Central memory CD8-positive, alpha-beta T cell (primary cell): ENCODE data around the gene NCK2.
"Not testable (repeated sequence)": the region's sequence is repeated elsewhere in the genome, so short reads cannot be mapped to it uniquely, and the experiment has no call there.

Experiments used
- ATAC-seq: fragments of 150-1000 bp; cut with Tn5 transposase; replicated peaks from 2 replicates; pipeline ENCODE4 v1.10.0; 2022; ENCODE audit warnings: mild to moderate bottlenecking, moderate FRiP score, moderate number of reproducible peaks; ENCODE audit not compliant: poor library complexity, severe bottlenecking; ENCODE audit errors: extremely low read depth
- DNase-seq, 2 donors: peaks; one replicate each; pipeline ENCODE4 v3.0.0; 2021; ENCODE audit warnings: low spot score in 2 of 2
- H3K27ac Mint-ChIP-seq: one replicate; pipeline ENCODE4 v1.8.0; 2022; ENCODE audit warnings: low read depth, mild to moderate bottlenecking, moderate library complexity, mixed read lengths
- H3K27me3 Mint-ChIP-seq: one replicate; pipeline ENCODE4 v1.8.0; 2022; ENCODE audit warnings: mixed read lengths
- H3K36me3 Mint-ChIP-seq: one replicate; pipeline ENCODE4 v1.8.0; 2022; ENCODE audit warnings: mild to moderate bottlenecking, moderate library complexity, mixed read lengths; ENCODE audit not compliant: insufficient read depth
- H3K4me1 Mint-ChIP-seq: one replicate; pipeline ENCODE4 v1.8.0; 2022; ENCODE audit warnings: mixed read lengths
- H3K4me3 Mint-ChIP-seq: one replicate; pipeline ENCODE4 v1.8.0; 2022; ENCODE audit warnings: mild to moderate bottlenecking, moderate library complexity, mixed read lengths
- H3K9me3 Mint-ChIP-seq: one replicate; pipeline ENCODE4 v1.8.0; 2022; ENCODE audit warnings: mixed read lengths

The NCK2 gene

DNA sequence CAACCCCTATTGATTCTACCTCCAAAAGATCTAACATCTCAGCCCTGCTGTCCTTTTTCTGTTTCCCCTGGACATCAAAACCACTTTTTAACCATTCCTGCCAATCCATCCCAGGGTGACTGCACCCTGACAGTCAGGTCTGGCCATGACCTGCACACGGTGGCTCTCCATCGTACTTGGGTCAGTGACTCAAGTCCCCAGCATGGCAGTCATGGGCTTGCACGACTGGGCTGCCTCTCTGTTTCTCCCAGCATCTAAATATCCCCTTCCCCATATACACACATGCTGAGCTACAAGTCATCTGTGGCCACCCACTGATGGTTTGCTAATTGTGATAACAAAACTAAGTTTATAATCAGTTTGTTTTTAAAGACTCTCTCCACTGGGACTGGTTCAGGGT, 6.6 kb downstream of the NCK2 start:
- Mint-ChIP-seq H3K9me3 (no peaks in the 10 kb centered on the region), H3K4me3 (peak overlapping the region; percentile 97), H3K27ac (peak overlapping the region; percentile 97), H3K36me3 (peaks cover 50% of the 10 kb centered on the region), H3K27me3 (no peaks in the 10 kb centered on the region), H3K4me1 (peaks cover 91% of the 10 kb centered on the region)
- DNase-seq = no peak
- no peak for ATAC-seq

DNA sequence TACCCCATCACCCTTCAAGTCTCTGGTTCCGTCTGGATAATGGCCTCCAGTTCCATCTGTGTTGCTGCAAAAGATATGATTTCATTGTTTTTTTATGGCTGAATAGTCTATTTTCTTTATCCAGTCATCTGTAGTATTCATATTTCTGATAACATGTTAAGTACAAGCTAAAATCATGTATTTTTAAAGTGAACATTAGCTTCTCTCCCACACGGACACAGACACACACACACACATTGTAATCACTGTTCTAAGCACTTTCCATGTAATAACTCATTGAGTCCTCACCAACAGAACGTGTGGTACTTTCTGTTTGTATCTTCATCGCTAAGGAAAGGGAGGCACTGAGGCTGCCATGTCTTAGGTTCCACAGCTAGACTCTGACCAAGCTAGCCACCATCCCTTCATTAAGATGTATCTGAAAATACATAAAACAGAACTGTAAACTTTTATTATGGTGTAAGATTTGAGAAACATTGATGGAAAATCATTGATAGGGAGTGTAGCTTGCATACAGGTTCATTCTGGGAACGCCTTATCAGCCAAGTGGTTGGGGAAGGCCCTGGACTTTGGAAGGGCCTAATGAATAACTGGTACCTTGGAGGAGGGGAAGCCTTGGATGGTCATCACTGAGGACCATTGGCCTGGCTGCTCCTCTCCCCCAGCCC, 8.1 kb downstream of the NCK2 start:
- peaks cover 92% of the 10 kb centered on the region for H3K4me1 Mint-ChIP-seq
- no peaks in the 10 kb centered on the region for H3K27me3 Mint-ChIP-seq
- peak overlapping the region; percentile 89 for H3K27ac Mint-ChIP-seq
- DNase-seq (no peak), ATAC-seq (no peak)
- H3K9me3 Mint-ChIP-seq = no peaks in the 10 kb centered on the region
- peak overlapping the region; percentile 74 for H3K4me3 Mint-ChIP-seq
- H3K36me3 Mint-ChIP-seq = peaks cover 44% of the 10 kb centered on the region

DNA sequence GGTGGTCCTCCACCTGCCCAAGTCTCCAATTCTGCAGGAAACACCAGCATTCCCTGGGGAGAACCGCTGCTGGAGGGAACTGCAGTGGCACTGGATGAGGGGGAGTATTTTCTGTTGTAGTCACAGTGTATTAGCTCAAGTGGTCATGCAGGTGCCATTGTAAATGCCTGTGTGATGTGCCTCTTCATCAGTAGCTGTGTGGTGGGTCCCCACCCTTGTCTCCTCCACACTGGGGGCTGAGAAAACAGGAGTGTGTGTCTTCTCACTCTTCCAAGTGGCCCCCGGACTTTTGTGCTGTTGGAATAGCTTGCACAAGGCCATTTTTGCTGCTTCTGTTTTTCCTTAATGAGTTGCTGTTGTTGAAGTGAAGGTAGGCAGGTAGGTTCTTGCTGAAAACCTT, 8.7 kb downstream of the NCK2 start:
- no peak for ATAC-seq
- Mint-ChIP-seq H3K4me1 (peaks cover 92% of the 10 kb centered on the region), H3K27ac (peak overlapping the region; percentile 89), H3K36me3 (peaks cover 40% of the 10 kb centered on the region), H3K9me3 (no peaks in the 10 kb centered on the region), H3K27me3 (no peaks in the 10 kb centered on the region), H3K4me3 (peak overlapping the region; percentile 74)
- DNase-seq = no peak

DNA sequence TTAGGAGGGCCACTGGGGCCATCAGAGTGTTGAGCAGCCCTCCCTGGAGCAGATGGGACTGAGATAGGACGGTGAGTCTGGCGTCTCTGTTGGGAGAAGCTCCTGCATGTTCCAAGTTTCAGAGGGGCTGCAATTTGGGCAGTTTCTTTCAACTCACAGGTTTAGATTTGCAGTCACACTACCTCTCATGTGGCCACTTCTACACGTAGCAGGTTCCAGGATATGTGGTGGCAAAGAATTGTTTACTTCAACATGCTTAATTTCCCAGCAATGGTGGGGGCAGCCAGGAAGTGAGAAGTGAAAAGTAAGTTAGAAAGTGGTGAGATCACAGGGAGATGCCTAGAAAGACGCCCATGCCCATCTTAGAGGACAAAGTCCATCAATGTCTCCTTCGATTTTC, 9.3 kb downstream of the NCK2 start:
- peak in 1 of 2 donors; percentile 60 for DNase-seq
- peaks cover 40% of the 10 kb centered on the region for H3K36me3 Mint-ChIP-seq

DNA sequence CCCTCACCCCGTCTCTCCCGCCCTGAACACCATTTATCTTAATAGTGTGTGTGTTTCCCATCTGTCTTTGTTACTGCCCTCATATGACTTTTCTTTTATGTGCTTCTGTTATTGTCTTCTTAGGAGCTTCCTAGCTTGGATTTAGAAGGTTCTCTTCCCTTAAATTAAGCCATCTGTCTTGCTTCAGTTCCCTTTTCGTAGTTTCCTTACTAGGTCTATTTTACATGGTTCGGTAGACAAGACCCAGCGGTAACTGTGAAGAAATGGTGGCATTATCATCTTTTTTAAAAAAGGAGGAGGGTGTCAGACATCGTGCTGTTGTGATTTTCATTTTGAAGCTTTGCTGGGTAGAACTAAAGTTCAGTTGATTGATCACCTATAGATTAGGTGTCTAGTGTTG, 10.3 kb downstream of the NCK2 start:
- H3K27ac Mint-ChIP-seq = peak overlapping the region; percentile 89
- DNase-seq (no peak), ATAC-seq (no peak)
- peaks cover 89% of the 10 kb centered on the region for H3K4me1 Mint-ChIP-seq
- H3K36me3 Mint-ChIP-seq = peaks cover 33% of the 10 kb centered on the region
- peak overlapping the region; percentile 74 for H3K4me3 Mint-ChIP-seq
- H3K27me3 Mint-ChIP-seq = no peaks in the 10 kb centered on the region
- no peaks in the 10 kb centered on the region for H3K9me3 Mint-ChIP-seq

More for the DNA sequence above, 9.3 kb downstream of the NCK2 start:
- Mint-ChIP-seq H3K27ac (peak overlapping the region; percentile 89), H3K4me3 (peak overlapping the region; percentile 74), H3K4me1 (peaks cover 89% of the 10 kb centered on the region), H3K27me3 (no peaks in the 10 kb centered on the region), H3K9me3 (no peaks in the 10 kb centered on the region)
- peak; percentile 65 for ATAC-seq

DNA sequence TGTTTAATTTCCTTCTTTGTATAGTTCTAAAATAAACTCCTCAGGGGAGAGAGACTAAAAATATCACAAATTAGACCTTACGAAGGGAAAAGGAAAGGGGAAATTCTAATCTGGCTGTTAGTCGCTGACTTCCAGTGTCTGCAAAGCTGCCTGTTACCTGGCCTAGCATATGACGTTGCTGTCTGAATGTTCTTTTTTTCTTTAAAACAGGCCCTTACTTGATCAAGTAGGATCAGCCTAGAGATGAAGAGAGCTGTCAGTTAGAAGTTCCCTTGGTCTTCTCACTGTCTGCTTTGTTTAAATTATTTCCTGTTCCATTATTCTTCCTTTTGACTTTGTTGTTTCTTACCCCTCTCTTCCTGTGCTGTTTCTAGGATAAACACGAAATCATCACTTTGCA, 11.2 kb downstream of the NCK2 start:
- H3K36me3 Mint-ChIP-seq = peaks cover 30% of the 10 kb centered on the region

DNA sequence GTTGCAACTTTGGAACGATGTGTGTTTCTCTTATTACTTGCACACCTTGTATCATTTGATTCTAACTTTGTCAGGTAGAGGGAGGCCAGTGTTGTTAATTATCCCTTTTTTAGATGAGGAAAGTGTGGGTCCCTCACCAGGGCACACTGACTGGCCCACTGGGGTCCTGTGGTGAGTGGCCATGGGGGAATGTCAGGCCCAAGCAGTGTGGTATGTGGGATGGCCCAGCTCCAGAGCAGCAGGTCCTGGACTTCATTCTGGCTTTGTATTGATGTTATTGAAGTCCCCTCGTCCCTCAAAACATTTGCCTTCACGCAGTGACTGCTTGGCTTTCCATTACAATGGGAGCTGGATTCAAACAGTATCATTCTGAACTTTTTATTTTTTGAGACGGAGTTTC, 11.7 kb downstream of the NCK2 start:
- no peaks in the 10 kb centered on the region for H3K27me3 Mint-ChIP-seq
- DNase-seq = no peak
- H3K27ac Mint-ChIP-seq = peak overlapping the region; percentile 89
- no peaks in the 10 kb centered on the region for H3K9me3 Mint-ChIP-seq
- ATAC-seq = no peak
- peaks cover 30% of the 10 kb centered on the region for H3K36me3 Mint-ChIP-seq
- H3K4me3 Mint-ChIP-seq = peak overlapping the region; percentile 74
- H3K4me1 Mint-ChIP-seq = peaks cover 89% of the 10 kb centered on the region

More for the DNA sequence above, 11.2 kb downstream of the NCK2 start:
- DNase-seq = no peak
- no peaks in the 10 kb centered on the region for H3K9me3 Mint-ChIP-seq
- H3K4me1 Mint-ChIP-seq = peaks cover 89% of the 10 kb centered on the region
- ATAC-seq = peak; percentile 76
- peak overlapping the region; percentile 89 for H3K27ac Mint-ChIP-seq
- no peaks in the 10 kb centered on the region for H3K27me3 Mint-ChIP-seq
- H3K4me3 Mint-ChIP-seq = peak overlapping the region; percentile 74

DNA sequence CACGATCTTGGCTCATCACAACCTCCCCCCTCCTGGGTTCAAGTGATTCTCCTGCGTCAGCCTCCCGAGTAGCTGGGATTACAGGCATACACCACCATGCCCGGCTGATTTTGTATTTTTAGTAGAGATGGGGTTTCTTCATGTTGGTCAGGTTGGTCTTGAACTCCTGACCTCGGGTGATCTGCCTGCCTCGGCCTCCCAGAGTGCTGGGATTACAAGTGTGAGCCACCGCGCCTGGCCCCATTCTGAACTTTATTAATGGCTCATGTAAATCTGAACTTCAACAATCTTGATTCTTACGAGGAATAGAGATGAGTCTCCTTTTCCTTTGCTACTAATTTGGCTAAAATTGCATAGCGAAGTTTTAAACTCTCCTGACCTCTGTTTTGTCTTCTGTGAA, 12.2 kb downstream of the NCK2 start:
- not testable (repeated sequence) for H3K9me3 Mint-ChIP-seq, ATAC-seq, H3K27me3 Mint-ChIP-seq, DNase-seq
- Mint-ChIP-seq H3K4me1 (peaks cover 91% of the 10 kb centered on the region), H3K36me3 (peaks cover 30% of the 10 kb centered on the region), H3K4me3 (peak overlapping the region; percentile 74), H3K27ac (peak overlapping the region; percentile 89)

DNA sequence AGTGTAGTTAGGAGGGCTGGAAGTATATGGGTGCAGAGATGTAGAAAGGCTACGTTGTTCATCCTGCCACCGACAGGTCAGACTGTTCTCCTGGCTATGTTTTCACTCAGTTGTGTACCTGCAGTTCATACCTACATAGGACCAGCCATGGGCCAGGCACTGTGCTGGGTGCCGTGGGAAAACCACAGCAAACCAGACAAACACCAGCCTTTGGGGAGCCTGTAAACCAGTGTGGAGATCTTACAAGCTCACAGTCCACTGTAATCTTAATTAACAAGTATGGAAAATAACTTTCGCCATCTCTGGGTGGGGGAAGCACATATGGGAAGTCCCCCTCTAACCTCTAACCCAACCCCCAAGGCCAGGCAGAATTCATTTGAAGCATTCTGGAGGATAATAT, 12.7 kb downstream of the NCK2 start:
- Mint-ChIP-seq H3K9me3 (no peaks in the 10 kb centered on the region), H3K4me3 (peak overlapping the region; percentile 74), H3K4me1 (peaks cover 96% of the 10 kb centered on the region), H3K36me3 (peaks cover 30% of the 10 kb centered on the region), H3K27me3 (no peaks in the 10 kb centered on the region), H3K27ac (peak overlapping the region; percentile 89)
- ATAC-seq (no peak), DNase-seq (no peak)

DNA sequence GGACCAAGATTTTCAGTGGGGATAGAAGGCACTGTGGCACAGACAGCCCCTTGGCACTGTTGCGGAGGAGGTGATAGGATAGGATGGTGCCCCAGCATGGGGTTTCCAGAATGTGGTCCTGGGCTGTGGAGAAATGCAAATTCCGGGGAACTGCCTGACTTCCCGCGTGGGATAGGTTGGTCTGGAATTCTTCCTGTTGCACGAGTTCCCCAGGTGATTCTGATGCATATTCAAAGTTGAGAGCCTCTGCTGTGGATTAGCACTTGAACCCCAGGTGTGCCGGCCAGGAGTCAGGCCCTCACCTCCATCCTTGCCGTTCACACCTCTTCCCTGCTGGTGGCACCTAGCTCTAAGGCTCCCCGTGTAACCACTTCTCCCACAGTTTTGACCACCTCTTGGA, 15.5 kb downstream of the NCK2 start:
- H3K9me3 Mint-ChIP-seq = no peaks in the 10 kb centered on the region
- H3K4me1 Mint-ChIP-seq = peaks cover 86% of the 10 kb centered on the region
- H3K36me3 Mint-ChIP-seq = peaks cover 20% of the 10 kb centered on the region
- ATAC-seq (no peak), DNase-seq (no peak)
- H3K4me3 Mint-ChIP-seq = peak overlapping the region; percentile 73
- H3K27me3 Mint-ChIP-seq = no peaks in the 10 kb centered on the region
- peak overlapping the region; percentile 94 for H3K27ac Mint-ChIP-seq

DNA sequence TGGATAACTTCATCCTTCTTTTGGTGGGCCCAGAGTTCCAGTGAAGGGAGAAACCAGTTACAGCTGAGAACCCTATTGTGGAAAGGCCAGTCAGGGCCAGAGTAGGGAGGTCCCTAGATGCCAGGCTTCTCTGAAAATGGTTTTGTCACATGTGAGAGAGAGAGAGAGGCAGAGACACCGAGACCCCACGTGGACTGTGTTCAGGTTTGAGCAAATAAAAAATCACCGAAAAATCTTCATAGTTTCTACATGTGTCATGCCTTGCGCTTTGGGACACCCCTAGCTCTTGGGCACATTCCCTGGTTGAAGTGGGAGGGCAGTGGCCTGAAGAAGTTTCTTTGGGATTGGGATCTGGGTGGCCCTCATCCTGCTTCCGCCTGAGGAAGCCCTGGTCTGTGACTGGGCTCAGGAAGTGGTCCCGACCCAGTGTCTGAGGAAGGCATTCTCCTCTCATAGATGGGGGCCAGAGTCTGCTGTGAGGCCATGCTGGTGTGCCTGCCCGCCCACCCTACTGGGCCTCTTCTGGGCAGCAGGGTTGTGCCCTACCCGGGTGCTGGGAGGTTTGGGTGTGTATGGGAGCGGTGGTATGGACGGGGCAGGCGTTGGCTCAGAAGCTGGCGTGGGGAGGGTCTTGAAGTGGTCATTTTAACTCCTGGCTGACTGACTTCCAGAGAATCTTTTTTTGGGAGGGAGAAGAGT, 16.1 kb downstream of the NCK2 start:
- Mint-ChIP-seq H3K27ac (peak overlapping the region; percentile 94), H3K4me1 (peaks cover 87% of the 10 kb centered on the region), H3K36me3 (peaks cover 18% of the 10 kb centered on the region), H3K27me3 (no peaks in the 10 kb centered on the region), H3K9me3 (no peaks in the 10 kb centered on the region), H3K4me3 (peak overlapping the region; percentile 73)
- ATAC-seq (no peak), DNase-seq (no peak)

DNA sequence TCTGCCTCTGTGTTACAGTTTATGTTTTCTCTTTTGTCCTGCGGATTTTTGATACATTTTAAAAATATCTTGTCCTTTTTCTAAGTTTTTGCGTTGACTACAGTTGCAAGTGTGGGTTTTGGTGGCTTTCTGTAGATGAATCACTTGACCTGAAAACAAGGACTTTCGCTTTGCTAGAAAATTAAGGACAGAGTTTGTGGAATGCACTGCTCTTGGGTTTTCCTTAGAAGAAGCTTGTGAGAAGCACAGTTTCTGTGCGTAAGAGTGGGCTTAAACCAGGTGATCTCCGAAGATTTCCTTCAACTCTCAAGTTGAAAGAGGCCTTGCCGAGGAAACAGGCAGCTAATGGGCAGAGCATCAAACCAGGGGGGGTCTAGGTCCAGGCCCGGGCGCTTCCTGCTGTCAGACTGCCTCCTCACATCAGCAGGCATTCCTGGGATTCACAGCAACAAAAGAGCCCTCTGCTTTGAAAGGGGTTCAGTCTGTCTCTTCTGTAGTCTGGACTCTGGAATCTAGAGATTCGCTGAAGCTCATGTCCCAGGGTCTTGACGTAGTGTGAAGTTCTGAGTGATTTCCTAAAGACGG, 17.3 kb downstream of the NCK2 start:
- DNase-seq = no peak
- Mint-ChIP-seq H3K4me3 (peak overlapping the region; percentile 73), H3K36me3 (peaks cover 26% of the 10 kb centered on the region), H3K9me3 (no peaks in the 10 kb centered on the region), H3K27ac (peak overlapping the region; percentile 94), H3K27me3 (no peaks in the 10 kb centered on the region), H3K4me1 (peaks cover 87% of the 10 kb centered on the region)
- no peak for ATAC-seq

DNA sequence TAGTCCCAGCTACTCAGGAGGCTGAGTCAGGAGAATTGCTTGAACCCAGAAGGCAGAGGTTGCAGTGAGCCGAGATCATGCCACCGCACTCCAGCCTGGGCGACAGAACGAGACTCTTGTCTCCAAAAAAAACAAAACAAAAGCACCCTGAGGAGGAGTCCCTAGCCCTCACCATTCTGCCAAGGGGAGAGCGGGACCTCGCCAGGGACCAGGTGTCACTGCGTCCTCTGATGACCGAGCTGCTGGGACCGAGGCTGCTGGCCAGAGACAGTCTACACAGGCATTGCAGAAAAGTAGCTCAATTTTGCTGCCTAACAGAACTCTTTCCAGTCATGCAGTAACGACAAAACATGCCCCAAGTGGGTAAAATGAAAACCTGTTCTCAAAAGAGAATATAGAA, 18.4 kb downstream of the NCK2 start:
- Mint-ChIP-seq H3K4me3 (peak overlapping the region; percentile 73), H3K4me1 (peaks cover 87% of the 10 kb centered on the region)

More for the DNA sequence above, 18.4 kb downstream of the NCK2 start:
- Mint-ChIP-seq H3K36me3 (peaks cover 25% of the 10 kb centered on the region), H3K9me3 (no peaks in the 10 kb centered on the region), H3K27ac (peak overlapping the region; percentile 94), H3K27me3 (no peaks in the 10 kb centered on the region)
- DNase-seq (no peak), ATAC-seq (no peak)
